PC-3 (cell line): ENCODE measurements around the gene COMT. TPM values are rescaled to one million over a fixed set of nuclear protein-coding genes. Genes with fewer than 3 reads are reported as not detected.

Experiments used
- ATAC-seq: fragments of 200-7000 bp; cut with Tn5 transposase; 2 replicates; pipeline ENCODE4 v1.9.1; 2020; ENCODE audit warnings: mild to moderate bottlenecking, moderate library complexity
- BruUV-seq: library from RNA; stranded (reverse); fragments of 400-500 nt; replicated peaks from 2 replicates; lab custom pipeline; 2021; lab: Mats Ljungman, UMichigan
- CTCF ChIA-PET: fragments of 300-600 bp; sonication (Branson Sonifier 250); formaldehyde crosslinking; loops from one replicate; lab custom pipeline; 2022; ENCODE audit warnings: antibody characterized with exemption; lab: Charles Lee
- POLR2A ChIA-PET: fragments of 300-600 bp; sonication (Branson Sonifier 250); formaldehyde crosslinking; loops from one replicate; lab custom pipeline; 2022; ENCODE audit warnings: antibody characterized with exemption; ENCODE audit not compliant: unreplicated experiment; lab: Charles Lee
- DNase-seq: peaks from one replicate; pipeline ENCODE4 v3.0.0-alpha.2; 2015
- H2AFZ ChIP-seq: fragments of 300-600 bp; sonication (generic); 2 replicates; pipeline ENCODE4 v1.6.0; 2016; ENCODE audit warnings: antibody characterized with exemption, low read length
- H3F3A ChIP-seq: fragments of 300-600 bp; sonication (generic); one replicate; pipeline ENCODE4 v1.6.0; 2017; ENCODE audit warnings: antibody characterized with exemption, low read length, control low read depth, mild to moderate bottlenecking; ENCODE audit not compliant: unreplicated experiment
- H3K27ac ChIP-seq: fragments of 300-600 bp; sonication (generic); 2 replicates; pipeline ENCODE4 v1.5.1; 2016; ENCODE audit warnings: mild to moderate bottlenecking, low read length
- H3K27me3 ChIP-seq: fragments of 300-600 bp; sonication (generic); 2 replicates; pipeline ENCODE4 v1.6.1; 2016; ENCODE audit warnings: low read length, mixed read lengths
- H3K36me3 ChIP-seq: fragments of 300-600 bp; sonication (generic); 2 replicates; pipeline ENCODE4 v1.6.1; 2016; ENCODE audit warnings: low read depth, mixed run types, low read length, mixed read lengths
- H3K4me1 ChIP-seq: fragments of 300-600 bp; sonication (generic); 2 replicates; pipeline ENCODE4 v1.5.1; 2016; ENCODE audit warnings: low read length; ENCODE audit not compliant: insufficient read depth
- H3K4me2 ChIP-seq: fragments of 300-600 bp; sonication (generic); 2 replicates; pipeline ENCODE4 v1.6.0; 2016; ENCODE audit warnings: low read length
- H3K4me3 ChIP-seq: fragments of 300-600 bp; sonication (generic); 2 replicates; pipeline ENCODE4 v1.5.1; 2016; ENCODE audit warnings: mild to moderate bottlenecking, low read length, mixed read lengths
- H3K79me2 ChIP-seq: fragments of 300-600 bp; sonication (generic); 2 replicates; pipeline ENCODE4 v1.6.1; 2017; ENCODE audit warnings: low read length, mixed read lengths
- H3K9ac ChIP-seq: fragments of 300-600 bp; sonication (generic); 2 replicates; pipeline ENCODE4 v1.6.0; 2016; ENCODE audit warnings: mild to moderate bottlenecking, low read length
- H3K9me2 ChIP-seq: fragments of 300-600 bp; sonication (generic); replicated peaks from 2 replicates; pipeline ENCODE4 v1.6.1; 2016; ENCODE audit warnings: mixed run types, low read length, mixed read lengths
- H3K9me3 ChIP-seq: fragments of 300-600 bp; sonication (generic); 2 replicates; pipeline ENCODE4 v1.6.1; 2016; ENCODE audit warnings: low read length, mixed read lengths
- H4K20me1 ChIP-seq: fragments of 300-600 bp; sonication (generic); 2 replicates; pipeline ENCODE4 v1.6.1; 2016; ENCODE audit warnings: low read length, mixed read lengths
- CTCF ChIP-seq: fragments of 300-600 bp; sonication (generic); conservative IDR thresholded peaks from 2 replicates; pipeline ENCODE4 v1.5.1; 2017; ENCODE audit warnings: antibody characterized with exemption, low read depth, mild to moderate bottlenecking, low read length
- EZH2 ChIP-seq: fragments of 300-600 bp; sonication (generic); IDR thresholded peaks from one replicate; pipeline ENCODE4 v1.6.1; 2017; ENCODE audit warnings: antibody characterized with exemption, mild to moderate bottlenecking, low read length; ENCODE audit not compliant: unreplicated experiment
- EZH2phosphoT487 ChIP-seq: fragments of 300-600 bp; sonication (generic); IDR thresholded peaks from 2 replicates; pipeline ENCODE4 v1.6.1; 2018; ENCODE audit warnings: mild to moderate bottlenecking, antibody characterized with exemption, low read length, borderline replicate concordance
- intact Hi-C: fragments of 100-400 bp; cut with micrococcal nuclease; formaldehyde crosslinking; loops from 2 replicates; pipeline ENCODE4 v1.9.0; 2023
- total RNA-seq: library from RNA; depleted of rRNA; stranded (reverse); fragments of >200 nt; gene quantifications from 2 replicates; pipeline ENCODE4 v1.2.3, GENCODE V29; 2014

COMT gene
- total RNA-seq, 1 experiment from 2014 or later: 204 TPM

- Histone ChIP-seq H3K4me3 (no peak overlapping the region), H3K9me2 (no peaks in the 10 kb centered on the region), H4K20me1 (no peaks in the 10 kb centered on the region), H3K79me2 (no peaks in the 10 kb centered on the region), H3F3A (no peaks in the 10 kb centered on the region), H3K9ac (no peak overlapping the region), H3K4me1 (no peaks in the 10 kb centered on the region), H2AFZ (no peak overlapping the region), H3K27ac (no peak overlapping the region), H3K9me3 (no peaks in the 10 kb centered on the region), H3K4me2 (no peak overlapping the region), H3K27me3 (no peaks in the 10 kb centered on the region), H3K36me3 (no peaks in the 10 kb centered on the region)
- DNase-seq: no peak
- BruUV-seq: no TSS peak
- no peak for TF ChIP-seq EZH2
- TF ChIP-seq EZH2phosphoT487: no peak
- TF ChIP-seq CTCF: no peak
- intact Hi-C loops: no loop called here
- ChIA-PET POLR2A (no interaction called here), CTCF (interaction anchor here (2.0 kb wide), 1 partner anchor 181 kb away, joined by 18 read pairs; no protein-coding TSS in a partner anchor)
- no peak for ATAC-seq
Observed at GRCh38 chr22:19911540-19912270, 29.9 kb upstream of the COMT start.

- intact Hi-C loops: no loop called here
Observed at GRCh38 chr22:19912271-19912999, 29.1 kb upstream of the COMT start.

More at GRCh38 chr22:19912271-19912999, 29.1 kb upstream of the COMT start:
- no peaks in the 10 kb centered on the region for H3K79me2 ChIP-seq
- H3K36me3 ChIP-seq: no peaks in the 10 kb centered on the region
- no peaks in the 10 kb centered on the region for H3K9me3 ChIP-seq
- DNase-seq: no peak
- H3K27me3 ChIP-seq: no peaks in the 10 kb centered on the region
- POLR2A ChIA-PET: no interaction called here
- H3F3A ChIP-seq: no peaks in the 10 kb centered on the region
- no peak overlapping the region for H3K4me3 ChIP-seq
- no peak for TF ChIP-seq EZH2
- TF ChIP-seq EZH2phosphoT487: no peak
- no peak for TF ChIP-seq CTCF
- H3K9me2 ChIP-seq: no peaks in the 10 kb centered on the region
- H3K4me1 ChIP-seq: no peaks in the 10 kb centered on the region
- no peak overlapping the region for H3K27ac ChIP-seq
- no peak overlapping the region for H2AFZ ChIP-seq
- no TSS peak for BruUV-seq
- CTCF ChIA-PET: no interaction called here
- H4K20me1 ChIP-seq: no peaks in the 10 kb centered on the region
- no peak for ATAC-seq
- no peak overlapping the region for H3K4me2 ChIP-seq
- no peak overlapping the region for H3K9ac ChIP-seq
